Ishikawa (cell line): ENCODE results near the gene TRPM2.

Source experiments
- CEBPB ChIP-seq: IDR thresholded peaks from 2 replicates; pipeline ENCODE4 v1.6.1; 2012
- CREB1 ChIP-seq: IDR thresholded peaks from 2 replicates; pipeline ENCODE4 v1.6.1; 2012; ENCODE audit warnings: low read depth
- EGR1 ChIP-seq: IDR thresholded peaks from 2 replicates; pipeline ENCODE4 v1.6.1; 2012
- EP300 ChIP-seq: IDR thresholded peaks from 2 replicates; pipeline ENCODE4 v1.6.1; 2012; ENCODE audit warnings: borderline replicate concordance
- FOXM1 ChIP-seq: IDR thresholded peaks from 2 replicates; pipeline ENCODE4 v1.6.1; 2012; ENCODE audit warnings: low read depth, borderline replicate concordance
- MAX ChIP-seq: IDR thresholded peaks from 2 replicates; pipeline ENCODE4 v1.6.1; 2012
- REST ChIP-seq: IDR thresholded peaks from 2 replicates; pipeline ENCODE4 v1.6.1; 2012; ENCODE audit warnings: low read depth, mild to moderate bottlenecking
- TAF1 ChIP-seq: IDR thresholded peaks from 2 replicates; pipeline ENCODE4 v1.6.1; 2012; ENCODE audit warnings: low read depth, mild to moderate bottlenecking
- TCF12 ChIP-seq: IDR thresholded peaks from 2 replicates; pipeline ENCODE4 v1.6.1; 2012; ENCODE audit warnings: low read depth
- USF1 ChIP-seq: IDR thresholded peaks from 2 replicates; pipeline ENCODE4 v1.6.1; 2012
- YY1 ChIP-seq: IDR thresholded peaks from 2 replicates; pipeline ENCODE4 v1.6.1; 2012; ENCODE audit warnings: low read depth

- TF ChIP-seq EP300, result no peak
- TF ChIP-seq CEBPB, result no peak
- no peak for TF ChIP-seq FOXM1
- TF ChIP-seq TAF1, result no peak
- TF ChIP-seq USF1, result no peak
- no peak for TF ChIP-seq EGR1
- TF ChIP-seq REST, result no peak
- TF ChIP-seq CREB1, result no peak
- TF ChIP-seq TCF12, result no peak
- no peak for TF ChIP-seq YY1
- TF ChIP-seq MAX, result no peak
Measured at GRCh38 chr21:44317241-44317782, 36.1 kb upstream of the TRPM2 start.
